ENCODE measurements around the gene OTOG.

- TF ChIP-seq CTCF (conservative IDR thresholded peaks at IDR 0.05) (no peak), EZH2 (IDR thresholded peaks at IDR 0.05; ENCODE audit: low read depth) (no peak)
Measured at GRCh38 chr11:17570034-17570433, 23.0 kb downstream of the OTOG start.
